BE2C (cell line): ENCODE results near the gene JPT2.

Experiments
- DNase-seq: peaks from one replicate; pipeline ENCODE4 v3.0.0-alpha.2; 2020
- H3K27me3 ChIP-seq: fragments of 250-450 bp; sonication (Bioruptor Pico); 2 replicates; pipeline ENCODE4 v1.5.1; 2020; ENCODE audit warnings: mild to moderate bottlenecking
- H3K36me3 ChIP-seq: fragments of 250-450 bp; sonication (Bioruptor Pico); 2 replicates; pipeline ENCODE4 v1.5.1; 2020; ENCODE audit warnings: mild to moderate bottlenecking
- H3K4me1 ChIP-seq: fragments of 250-450 bp; sonication (Bioruptor Pico); 2 replicates; pipeline ENCODE4 v1.5.1; 2020
- H3K4me3 ChIP-seq: 2 replicates; pipeline ENCODE4 v1.5.1; 2011; ENCODE audit warnings: low read depth, low read length
- H3K9me3 ChIP-seq: fragments of 250-450 bp; sonication (Bioruptor Pico); 2 replicates; pipeline ENCODE4 v1.5.1; 2020
- CTCF ChIP-seq: IDR thresholded peaks from 2 replicates; pipeline ENCODE4 v1.5.1; 2012; ENCODE audit warnings: mild to moderate bottlenecking, low read depth, low read length

Gene JPT2

DNA sequence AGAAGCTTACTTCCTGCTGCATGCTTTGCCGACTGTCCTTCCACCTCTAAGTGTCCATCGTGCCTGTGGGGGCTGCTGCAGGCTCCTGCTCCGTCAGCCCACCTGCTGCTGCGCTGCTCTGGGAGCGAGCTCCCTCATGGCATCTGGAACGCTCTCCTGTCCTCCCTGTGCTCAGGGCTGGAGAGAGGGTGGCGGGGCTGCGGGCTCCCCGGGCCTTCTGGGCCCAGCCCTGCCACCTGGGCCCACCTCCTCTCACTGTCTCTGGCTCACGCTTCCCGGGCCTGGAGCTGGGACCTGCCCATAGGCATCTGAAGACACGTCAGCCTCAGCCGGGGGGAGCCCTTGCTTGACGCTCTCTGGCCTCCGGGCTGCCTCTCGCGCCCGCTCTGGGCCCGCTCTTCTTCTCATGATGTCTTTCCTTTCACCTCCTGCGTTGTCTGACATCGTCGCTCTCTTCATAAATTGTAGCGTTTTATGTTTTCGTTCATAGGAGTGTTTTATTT is 66.3 kb downstream of the JPT2 start:
- no peak for TF ChIP-seq CTCF
- no peaks in the 10 kb centered on the region for H3K4me1 ChIP-seq
- H3K27me3 ChIP-seq = no peaks in the 10 kb centered on the region
- H3K36me3 ChIP-seq = peaks cover 30% of the 10 kb centered on the region
- no peak for DNase-seq
- no peak overlapping the region for H3K4me3 ChIP-seq
- no peaks in the 10 kb centered on the region for H3K9me3 ChIP-seq

DNA sequence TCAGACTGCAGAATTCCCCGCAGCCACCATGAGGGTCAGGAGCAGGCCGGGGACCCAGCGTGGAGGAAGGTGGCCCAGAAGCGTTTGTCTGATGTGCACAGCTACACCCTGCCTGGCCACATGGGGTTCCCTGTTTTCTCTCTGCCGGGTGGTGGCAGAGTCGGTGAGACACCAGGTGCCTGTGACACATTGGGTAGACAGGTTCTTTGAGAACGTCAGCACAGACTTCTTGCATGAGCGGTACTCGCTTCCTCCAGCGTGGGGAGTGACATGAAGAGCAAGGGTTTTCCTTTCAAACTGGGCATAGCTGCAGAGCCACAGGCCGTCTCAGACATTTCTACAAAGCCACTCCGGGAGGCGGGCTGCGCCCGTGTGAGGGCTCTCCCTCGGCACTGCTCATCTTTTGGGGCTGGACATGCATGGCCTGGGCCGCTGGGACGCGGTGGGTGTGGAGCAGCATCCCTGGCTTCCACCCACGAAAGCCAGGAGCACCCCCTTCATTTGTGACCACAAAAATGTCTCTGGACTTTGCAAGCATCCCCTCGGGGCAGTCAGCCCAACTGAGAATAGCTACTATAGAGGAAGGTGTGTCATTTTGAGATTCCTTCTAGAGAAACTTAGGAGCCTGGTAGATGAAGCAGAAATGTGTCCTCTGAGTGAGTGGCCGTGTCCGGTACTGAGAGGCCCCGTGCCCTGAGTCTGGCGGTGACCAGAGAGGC is 67.3 kb downstream of the JPT2 start:
- TF ChIP-seq CTCF = no peak
- Histone ChIP-seq H3K36me3 (peaks cover 34% of the 10 kb centered on the region), H3K4me3 (no peak overlapping the region), H3K27me3 (no peaks in the 10 kb centered on the region), H3K9me3 (no peaks in the 10 kb centered on the region), H3K4me1 (no peaks in the 10 kb centered on the region)
- DNase-seq = no peak

GRCh38 chr16:1745900-1746692 is 68.0 kb downstream of the JPT2 start:
- DNase-seq = no peak
- H3K36me3 ChIP-seq = peaks cover 29% of the 10 kb centered on the region
- H3K4me3 ChIP-seq = no peak overlapping the region
- no peaks in the 10 kb centered on the region for H3K4me1 ChIP-seq
- H3K9me3 ChIP-seq = no peaks in the 10 kb centered on the region
- no peaks in the 10 kb centered on the region for H3K27me3 ChIP-seq
- TF ChIP-seq CTCF = no peak

- DNase-seq = no peak
- Histone ChIP-seq H3K4me1 (no peaks in the 10 kb centered on the region), H3K4me3 (no peak overlapping the region), H3K9me3 (no peaks in the 10 kb centered on the region), H3K27me3 (no peaks in the 10 kb centered on the region), H3K36me3 (peaks cover 31% of the 10 kb centered on the region)
- TF ChIP-seq CTCF = no peak
These were observed 68.7 kb downstream of the JPT2 start for GRCh38 chr16:1746693-1747195.

DNA sequence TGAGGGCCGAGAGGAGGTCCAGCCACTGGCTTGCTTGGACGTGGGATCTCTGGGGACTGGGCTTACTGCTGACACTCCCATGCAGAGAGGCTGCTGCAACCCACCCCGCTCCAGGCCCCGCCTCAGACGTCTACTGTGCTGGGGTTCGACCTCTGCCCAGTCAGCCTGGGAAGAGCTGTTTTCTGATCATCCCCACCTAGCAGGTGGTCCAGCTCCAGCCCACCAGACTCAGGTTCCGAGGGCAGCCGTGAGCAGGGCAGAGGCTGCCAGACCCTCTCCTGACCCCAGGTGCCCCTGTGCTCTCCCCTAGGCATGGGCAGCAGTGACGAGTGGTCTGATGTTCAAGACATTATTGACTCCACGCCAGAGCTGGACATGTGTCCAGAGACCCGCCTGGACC is 69.9 kb downstream of the JPT2 start:
- Histone ChIP-seq H3K27me3 (no peaks in the 10 kb centered on the region), H3K4me3 (no peak overlapping the region), H3K4me1 (no peaks in the 10 kb centered on the region), H3K9me3 (no peaks in the 10 kb centered on the region), H3K36me3 (peaks cover 41% of the 10 kb centered on the region)
- no peak for DNase-seq
- no peak for TF ChIP-seq CTCF
